Measurements from ENCODE around the gene ABCA12.

DNA sequence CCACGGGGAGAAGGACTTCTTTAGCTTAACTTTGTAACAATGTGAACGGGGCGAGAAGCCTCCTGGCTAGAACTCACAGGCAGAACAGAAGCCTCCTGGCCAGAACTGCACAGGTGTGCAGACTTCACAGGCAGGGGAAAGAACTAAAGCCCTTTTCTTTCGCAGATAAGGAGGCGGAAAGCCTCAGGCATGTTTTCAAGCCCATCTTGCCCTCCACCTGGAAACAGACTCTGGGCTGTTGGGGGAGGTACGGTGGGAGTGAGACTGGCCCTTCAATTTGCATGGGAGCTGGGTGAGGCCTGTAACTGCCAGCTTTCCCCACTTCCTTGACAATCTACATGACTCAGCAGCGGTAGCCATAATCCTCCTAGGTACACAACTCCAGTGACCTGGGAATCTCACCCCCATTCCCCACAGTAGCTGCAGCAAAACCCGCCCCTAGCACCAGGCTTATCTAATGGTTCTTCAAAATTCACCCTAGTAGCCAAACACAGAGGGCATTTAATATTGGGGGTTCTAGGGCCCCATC lies 22.9 kb upstream of the ABCA12 start:
- TF ChIP-seq, protein P1, sequence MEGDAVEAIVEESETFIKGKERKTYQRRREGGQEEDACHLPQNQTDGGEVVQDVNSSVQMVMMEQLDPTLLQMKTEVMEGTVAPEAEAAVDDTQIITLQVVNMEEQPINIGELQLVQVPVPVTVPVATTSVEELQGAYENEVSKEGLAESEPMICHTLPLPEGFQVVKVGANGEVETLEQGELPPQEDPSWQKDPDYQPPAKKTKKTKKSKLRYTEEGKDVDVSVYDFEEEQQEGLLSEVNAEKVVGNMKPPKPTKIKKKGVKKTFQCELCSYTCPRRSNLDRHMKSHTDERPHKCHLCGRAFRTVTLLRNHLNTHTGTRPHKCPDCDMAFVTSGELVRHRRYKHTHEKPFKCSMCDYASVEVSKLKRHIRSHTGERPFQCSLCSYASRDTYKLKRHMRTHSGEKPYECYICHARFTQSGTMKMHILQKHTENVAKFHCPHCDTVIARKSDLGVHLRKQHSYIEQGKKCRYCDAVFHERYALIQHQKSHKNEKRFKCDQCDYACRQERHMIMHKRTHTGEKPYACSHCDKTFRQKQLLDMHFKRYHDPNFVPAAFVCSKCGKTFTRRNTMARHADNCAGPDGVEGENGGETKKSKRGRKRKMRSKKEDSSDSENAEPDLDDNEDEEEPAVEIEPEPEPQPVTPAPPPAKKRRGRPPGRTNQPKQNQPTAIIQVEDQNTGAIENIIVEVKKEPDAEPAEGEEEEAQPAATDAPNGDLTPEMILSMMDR (conservative IDR thresholded peaks at IDR 0.05 in 1 of 2, IDR thresholded peaks at IDR 0.05 in 1 of 2; ENCODE audit: low read depth in 1 of 2, low read length in 2 of 2), result no peak
- TF ChIP-seq EZH2 (IDR thresholded peaks at IDR 0.05; ENCODE audit: low read length, missing control alignments), result no peak
